NCI-H1092 treated with DMSO at 0.1 percent for 48 hours (cell line): ENCODE data around the gene VIL1.

Experiments used
- DNase-seq: peaks from one replicate; lab custom pipeline; 2025; lab: John Stamatoyannopoulos, UW

The VIL1 gene

GRCh38 chr2:218438596-218438995 lies 19.7 kb downstream of the VIL1 start:
- no peak for DNase-seq

- no peak for DNase-seq
Observed at GRCh38 chr2:218444692-218445357, 25.9 kb downstream of the VIL1 start.

GRCh38 chr2:218445602-218446001 lies 26.7 kb downstream of the VIL1 start:
- no peak for DNase-seq

- DNase-seq, result no peak
Observed at GRCh38 chr2:218446547-218446946, 27.6 kb downstream of the VIL1 start.

GRCh38 chr2:218447072-218447471 lies 28.1 kb downstream of the VIL1 start:
- no peak for DNase-seq

- no peak for DNase-seq
Observed at GRCh38 chr2:218448934-218449333, 30.0 kb downstream of the VIL1 start.

GRCh38 chr2:218452079-218452478 lies 33.2 kb downstream of the VIL1 start:
- no peak for DNase-seq

GRCh38 chr2:218456849-218457248 lies 37.9 kb downstream of the VIL1 start:
- DNase-seq, result no peak

GRCh38 chr2:218458598-218458997 lies 39.7 kb downstream of the VIL1 start:
- no peak for DNase-seq

- DNase-seq, result no peak
Observed at GRCh38 chr2:218465987-218466633, 47.2 kb downstream of the VIL1 start.

- DNase-seq, result no peak
Observed at GRCh38 chr2:218470448-218470847, 51.5 kb downstream of the VIL1 start.

GRCh38 chr2:218471036-218471435 lies 52.1 kb downstream of the VIL1 start:
- no peak for DNase-seq

- DNase-seq, result no peak
Observed at GRCh38 chr2:218471982-218472381, 53.1 kb downstream of the VIL1 start.

- DNase-seq, result no peak
Observed at GRCh38 chr2:218472988-218473387, 54.1 kb downstream of the VIL1 start.

GRCh38 chr2:218474527-218474926 lies 55.6 kb downstream of the VIL1 start:
- DNase-seq, result no peak

- no peak for DNase-seq
Observed at GRCh38 chr2:218476676-218477075, 57.8 kb downstream of the VIL1 start.

GRCh38 chr2:218477247-218477646 lies 58.3 kb downstream of the VIL1 start:
- DNase-seq, result no peak

GRCh38 chr2:218478544-218478943 lies 59.6 kb downstream of the VIL1 start:
- no peak for DNase-seq

- no peak for DNase-seq
Observed at GRCh38 chr2:218479595-218479994, 60.7 kb downstream of the VIL1 start.

GRCh38 chr2:218482651-218483050 lies 63.7 kb downstream of the VIL1 start:
- DNase-seq, result no peak

GRCh38 chr2:218485986-218486667 lies 67.2 kb downstream of the VIL1 start:
- no peak for DNase-seq

- no peak for DNase-seq
Observed at GRCh38 chr2:218500501-218501060, 81.7 kb downstream of the VIL1 start.

- no peak for DNase-seq
Observed at GRCh38 chr2:218501665-218502064, 82.7 kb downstream of the VIL1 start.
